Smooth muscle cell (in vitro differentiated cells): Measurements from ENCODE around the gene ANKIB1. TPM values are rescaled to one million over a fixed set of nuclear protein-coding genes. Genes with fewer than 3 reads are reported as not detected.

Source experiments
- DNase-seq: peaks from one replicate; lab custom pipeline; 2025; ENCODE audit not compliant: unreplicated experiment; lab: John Stamatoyannopoulos, UW
- H2AFZ ChIP-seq: fragments of 200-600 bp; sonication (generic); 2 replicates; pipeline ENCODE4 v1.6.0; 2016; ENCODE audit warnings: antibody characterized with exemption, low read depth, mild to moderate bottlenecking
- H3F3A ChIP-seq: fragments of 200-600 bp; sonication (generic); 2 replicates; pipeline ENCODE4 v1.6.0; 2017; ENCODE audit warnings: antibody characterized with exemption, low read depth
- H3K27ac ChIP-seq: fragments of 200-600 bp; sonication (generic); 2 replicates; pipeline ENCODE4 v1.5.1; 2016; ENCODE audit warnings: low read depth, mild to moderate bottlenecking
- H3K27me3 ChIP-seq: fragments of 200-600 bp; sonication (generic); 2 replicates; pipeline ENCODE4 v1.6.1; 2016; ENCODE audit warnings: low read depth, mild to moderate bottlenecking
- H3K36me3 ChIP-seq: fragments of 200-600 bp; sonication (generic); 2 replicates; pipeline ENCODE4 v1.5.1; 2016; ENCODE audit warnings: low read depth
- H3K4me1 ChIP-seq: fragments of 200-600 bp; sonication (generic); 2 replicates; pipeline ENCODE4 v1.5.1; 2016; ENCODE audit warnings: low read depth
- H3K4me2 ChIP-seq: fragments of 200-600 bp; sonication (generic); 2 replicates; pipeline ENCODE4 v1.6.0; 2016; ENCODE audit warnings: mild to moderate bottlenecking
- H3K4me3 ChIP-seq: fragments of 200-600 bp; sonication (generic); 2 replicates; pipeline ENCODE4 v1.5.1; 2016; ENCODE audit warnings: mild to moderate bottlenecking
- H3K79me2 ChIP-seq: fragments of 200-600 bp; sonication (generic); 2 replicates; pipeline ENCODE4 v1.6.0; 2016; ENCODE audit warnings: low read depth, mild to moderate bottlenecking
- H3K9ac ChIP-seq: fragments of 200-600 bp; sonication (generic); 2 replicates; pipeline ENCODE4 v1.6.0; 2016; ENCODE audit warnings: low read depth
- H3K9me3 ChIP-seq: fragments of 200-600 bp; sonication (generic); replicated peaks from 2 replicates; pipeline ENCODE4 v1.5.1; 2016; ENCODE audit warnings: low read depth
- H4K20me1 ChIP-seq: fragments of 200-600 bp; sonication (generic); 2 replicates; pipeline ENCODE4 v1.6.0; 2016; ENCODE audit warnings: low read depth
- CTCF ChIP-seq: fragments of 200-600 bp; sonication (generic); IDR thresholded peaks from 2 replicates; pipeline ENCODE4 v1.5.1; 2017; ENCODE audit warnings: borderline replicate concordance, mild to moderate bottlenecking, antibody characterized with exemption; ENCODE audit not compliant: insufficient read depth, poor library complexity, severe bottlenecking
- WGBS: methylation state at CpG from one replicate; pipeline ENCODE4 v1.1.7; 2016; ENCODE audit warnings: low lambda C conversion rate; 5-methylcytosine and 5-hydroxymethylcytosine counted together
- polyA plus RNA-seq: library from polyadenylated mRNA; unstranded; fragments of >200 nt; fragmentation: Nextera tagmentation; extraction: Ambion mirVana; gene quantifications from 2 replicates; pipeline ENCODE4 v1.2.1, GENCODE V29; 2016
- total RNA-seq: library from RNA; depleted of rRNA; stranded (reverse); fragments of >200 nt; gene quantifications from 2 replicates; pipeline ENCODE4 v1.2.3, GENCODE V29; 2014

Gene ANKIB1
- total and polyA plus RNA-seq, 2 experiments from 2014 or later = 12.9 to 57.4 TPM

- H3K9me3 ChIP-seq = peaks cover 4% of the 10 kb centered on the region
- TF ChIP-seq CTCF = no peak
- no peaks in the 10 kb centered on the region for H3K27me3 ChIP-seq
- no peak for DNase-seq
- peaks cover 49% of the 10 kb centered on the region for H4K20me1 ChIP-seq
- 65% methylated on average over 3 of the region's 3 CpGs for WGBS
- H3K27ac ChIP-seq = no peak overlapping the region
- no peak overlapping the region for H3K9ac ChIP-seq
- H3K4me2 ChIP-seq = no peak overlapping the region
- H2AFZ ChIP-seq = no peak overlapping the region
- peaks cover 20% of the 10 kb centered on the region for H3K36me3 ChIP-seq
- no peak overlapping the region for H3K4me3 ChIP-seq
- H3K79me2 ChIP-seq = peaks cover 24% of the 10 kb centered on the region
- peaks cover 3% of the 10 kb centered on the region for H3K4me1 ChIP-seq
- H3F3A ChIP-seq = no peaks in the 10 kb centered on the region
These were observed 51.2 kb downstream of the ANKIB1 start for GRCh38 chr7:92296880-92297445.

- Histone ChIP-seq H3K27me3 (no peaks in the 10 kb centered on the region), H3K36me3 (peaks cover 20% of the 10 kb centered on the region), H4K20me1 (peaks cover 49% of the 10 kb centered on the region), H3K9me3 (peaks cover 4% of the 10 kb centered on the region), H3K4me2 (no peak overlapping the region), H3K4me3 (no peak overlapping the region), H3K79me2 (peaks cover 16% of the 10 kb centered on the region), H3K4me1 (peaks cover 3% of the 10 kb centered on the region), H3F3A (no peaks in the 10 kb centered on the region), H3K27ac (no peak overlapping the region), H3K9ac (no peak overlapping the region), H2AFZ (no peak overlapping the region)
- WGBS = 75% methylated on average over 1 of the region's 1 CpG
- TF ChIP-seq CTCF = no peak
- no peak for DNase-seq
These were observed 52.0 kb downstream of the ANKIB1 start for GRCh38 chr7:92297736-92298135.

GRCh38 chr7:92303761-92304160 is 58.0 kb downstream of the ANKIB1 start:
- 91% methylated on average over 2 of the region's 2 CpGs for WGBS
- no peak for DNase-seq
- no peak for TF ChIP-seq CTCF

GRCh38 chr7:92304406-92304893 is 58.7 kb downstream of the ANKIB1 start:
- Histone ChIP-seq H3K27ac (no peak overlapping the region), H3K36me3 (peaks cover 11% of the 10 kb centered on the region), H3K79me2 (peaks cover 4% of the 10 kb centered on the region), H4K20me1 (peaks cover 16% of the 10 kb centered on the region), H2AFZ (no peak overlapping the region), H3K9me3 (peaks cover 4% of the 10 kb centered on the region), H3F3A (no peaks in the 10 kb centered on the region), H3K27me3 (no peaks in the 10 kb centered on the region), H3K4me1 (no peaks in the 10 kb centered on the region), H3K9ac (no peak overlapping the region), H3K4me2 (no peak overlapping the region), H3K4me3 (no peak overlapping the region)
- WGBS = 96% methylated on average over 2 of the region's 2 CpGs
- no peak for TF ChIP-seq CTCF
- no peak for DNase-seq

More at GRCh38 chr7:92303761-92304160, 58.0 kb downstream of the ANKIB1 start:
- Histone ChIP-seq H2AFZ (no peak overlapping the region), H3K4me1 (no peaks in the 10 kb centered on the region), H3K36me3 (peaks cover 14% of the 10 kb centered on the region), H3K4me2 (no peak overlapping the region), H3K79me2 (peaks cover 7% of the 10 kb centered on the region), H3K9ac (no peak overlapping the region), H3K27me3 (no peaks in the 10 kb centered on the region), H3F3A (no peaks in the 10 kb centered on the region), H3K4me3 (no peak overlapping the region), H3K27ac (no peak overlapping the region), H4K20me1 (peaks cover 13% of the 10 kb centered on the region), H3K9me3 (peaks cover 4% of the 10 kb centered on the region)
